ENCODE measurements around the gene NACC2. TPM values are rescaled to one million over a fixed set of nuclear protein-coding genes. Genes with fewer than 3 reads are reported as not detected.

The NACC2 gene
- total and polyA plus RNA-seq, 9 of the 15 experiments (the other 6 are each of a cell fraction or from before 2014, with no cell fraction given): 0.70 to 25.1 (median 5.6) TPM

GRCh38 chr9:136074706-136075105 is 20.4 kb downstream of the NACC2 start:
- Histone ChIP-seq H3K9me3 (replicated peaks; ENCODE audit: control insufficient read depth, insufficient read depth, low read depth, low read length) (no peaks in the 10 kb centered on the region), H3K9ac (ENCODE audit: insufficient read depth in 1 of 2, low read depth in 2 of 2, low read length in 2 of 2) (no peak overlapping the region; a peak in 1 of 4 replicates), H4K20me1 (replicated peaks; ENCODE audit: control insufficient read depth, insufficient read depth, low read length) (no peaks in the 10 kb centered on the region; the same call in 1 of the 2 replicates), H3K4me2 (ENCODE audit: insufficient read depth, low read length) (no peak overlapping the region), H2AFZ (ENCODE audit: low read depth, low read length) (no peak overlapping the region), H3K4me3 (no peak overlapping the region), H3K27ac (ENCODE audit: extremely low read depth, low read depth, low read length) (no peak overlapping the region), H3K9me1 (ENCODE audit: control insufficient read depth, insufficient read depth, low read length) (no peaks in the 10 kb centered on the region), H3K27me3 (ENCODE audit: control insufficient read depth in 2 of 2, insufficient read depth in 2 of 2, low read length in 2 of 2) (no peaks in the 10 kb centered on the region), H3K36me3 (ENCODE audit: control insufficient read depth, insufficient read depth, low read length) (peaks cover 42% of the 10 kb centered on the region), H3K79me2 (ENCODE audit: control insufficient read depth, insufficient read depth, low read length) (peaks cover 83% of the 10 kb centered on the region), H3K4me1 (replicated peaks in 1 of 2; ENCODE audit: control insufficient read depth in 2 of 2, insufficient read depth in 2 of 2, low read length in 2 of 2) (peaks cover 0 to 29% of the 10 kb centered on the region in 2 experiments; a peak in 2 of 5 replicates)
- ChIA-PET POLR2A (interaction anchor here (0.6 kb wide), 1 partner anchor 296 kb away, joined by 3 read pairs; no protein-coding TSS in a partner anchor), CTCF (ENCODE audit: low intra/inter-chr PET ratio) (no interaction called here)
- no peak for TF ChIP-seq ZNF311 (CRISPR knock-in tag; IDR thresholded peaks at IDR 0.05)
- no peak for TF ChIP-seq ETV5 (CRISPR knock-in tag; IDR thresholded peaks at IDR 0.05; ENCODE audit: low read depth)
- in situ Hi-C loops (cut with MboI): no loop called here
- no peak for DNase-seq (ENCODE audit: extremely low read depth in 1 of 4, low spot score in 3 of 4)
- 93% methylated on average over 14 of the region's 28 CpGs for WGBS (ENCODE audit: insufficient coverage, low coverage, missing lambda C conversion rate)
- no TSS peak for BruUV-seq (replicated peaks)
- no peak for FAIRE-seq
- ATAC-seq: no peak
- intact Hi-C loops (cut with micrococcal nuclease): no loop called here

- H3K9ac ChIP-seq (ENCODE audit: insufficient read depth in 1 of 2, low read depth in 2 of 2, low read length in 2 of 2): peak overlapping the region in 1 of 2 experiments; percentile 40; a peak in 1 of 4 replicates
- 89% methylated on average over 20 of the region's 22 CpGs for WGBS (ENCODE audit: insufficient coverage, low coverage, missing lambda C conversion rate)
- no TSS peak for BruUV-seq (replicated peaks)
- H3K36me3 ChIP-seq (ENCODE audit: control insufficient read depth, insufficient read depth, low read length): peaks cover 32% of the 10 kb centered on the region; the same call in 1 of the 3 replicates
- intact Hi-C loops (cut with micrococcal nuclease) (no loop called here), in situ Hi-C loops (cut with MboI) (loop anchor here (5.0 kb wide), 1 partner anchor 41 kb away; no protein-coding TSS in a partner anchor)
- no peaks in the 10 kb centered on the region for H3K27me3 ChIP-seq (ENCODE audit: control insufficient read depth in 2 of 2, insufficient read depth in 2 of 2, low read length in 2 of 2)
- no peak overlapping the region for H3K4me2 ChIP-seq (ENCODE audit: insufficient read depth, low read length)
- H2AFZ ChIP-seq (ENCODE audit: low read depth, low read length): no peak overlapping the region
- no peak overlapping the region for H3K27ac ChIP-seq (ENCODE audit: extremely low read depth, low read depth, low read length)
- ATAC-seq: no peak
- ChIA-PET CTCF (ENCODE audit: low intra/inter-chr PET ratio) (no interaction called here), POLR2A (no interaction called here)
- peaks cover 0 to 35% of the 10 kb centered on the region in 2 experiments; a peak in 2 of 5 replicates for H3K4me1 ChIP-seq (replicated peaks in 1 of 2; ENCODE audit: control insufficient read depth in 2 of 2, insufficient read depth in 2 of 2, low read length in 2 of 2)
- FAIRE-seq: no peak
- peaks cover 14% of the 10 kb centered on the region; the same call in 1 of the 2 replicates for H4K20me1 ChIP-seq (replicated peaks; ENCODE audit: control insufficient read depth, insufficient read depth, low read length)
- DNase-seq (ENCODE audit: extremely low read depth in 1 of 4, low spot score in 3 of 4): no peak
- no peak overlapping the region for H3K4me3 ChIP-seq
- peaks cover 88% of the 10 kb centered on the region for H3K79me2 ChIP-seq (ENCODE audit: control insufficient read depth, insufficient read depth, low read length)
- H3K9me3 ChIP-seq (replicated peaks; ENCODE audit: control insufficient read depth, insufficient read depth, low read depth, low read length): no peaks in the 10 kb centered on the region
- H3K9me1 ChIP-seq (ENCODE audit: control insufficient read depth, insufficient read depth, low read length): no peaks in the 10 kb centered on the region
- TF ChIP-seq ZNF551 (CRISPR knock-in tag; IDR thresholded peaks at IDR 0.05) (no peak), RBM34 (IDR thresholded peaks at IDR 0.05; ENCODE audit: borderline replicate concordance, insufficient read depth, low read length) (no peak), ZNF79 (CRISPR knock-in tag; IDR thresholded peaks at IDR 0.05; ENCODE audit: low read depth) (no peak), ZNF175 (CRISPR knock-in tag; IDR thresholded peaks at IDR 0.05; ENCODE audit: low read depth) (no peak), IRF2 (CRISPR knock-in tag; IDR thresholded peaks at IDR 0.05) (no peak), ATF4 (CRISPR knock-in tag; IDR thresholded peaks at IDR 0.05) (no peak), PATZ1 (CRISPR knock-in tag; IDR thresholded peaks at IDR 0.05; ENCODE audit: borderline replicate concordance) (no peak)
Measured at GRCh38 chr9:136062657-136063439, 32.2 kb downstream of the NACC2 start.

Data from K562 (cell line).